Measurements from ENCODE around the gene MCMBP. TPM values are rescaled to one million over a fixed set of nuclear protein-coding genes. Genes with fewer than 3 reads are reported as not detected.
"Not testable (repeated sequence)": the region's sequence is repeated elsewhere in the genome, so short reads cannot be mapped to it uniquely, and the experiment has no call there.

Gene MCMBP
- total and polyA plus RNA-seq, 11 donors, result 8.7 to 39.4 (median 29.7) TPM

DNA sequence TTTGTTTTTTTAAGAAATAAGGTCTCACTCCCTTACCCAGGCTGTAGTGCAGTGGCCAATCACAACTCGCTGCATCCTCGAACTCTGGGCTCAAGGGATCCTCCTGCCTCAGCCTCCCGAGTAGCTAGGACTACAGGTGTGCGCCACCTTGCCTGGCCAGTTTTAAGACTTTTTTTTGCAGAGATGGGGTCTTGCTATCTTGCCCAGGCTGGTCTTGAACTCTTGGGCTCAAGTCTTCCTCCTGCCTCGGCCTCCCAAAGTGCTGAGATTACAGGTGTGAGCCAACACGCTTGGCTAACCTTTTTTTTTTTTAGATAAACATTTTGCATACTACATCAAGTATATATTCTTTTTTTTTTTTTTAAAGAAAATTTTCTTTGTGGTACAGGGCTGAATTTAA is 38.0 kb upstream of the MCMBP start:
- intact Hi-C loops (cut with DNase I), result no loop called here
- TF ChIP-seq, protein P1, sequence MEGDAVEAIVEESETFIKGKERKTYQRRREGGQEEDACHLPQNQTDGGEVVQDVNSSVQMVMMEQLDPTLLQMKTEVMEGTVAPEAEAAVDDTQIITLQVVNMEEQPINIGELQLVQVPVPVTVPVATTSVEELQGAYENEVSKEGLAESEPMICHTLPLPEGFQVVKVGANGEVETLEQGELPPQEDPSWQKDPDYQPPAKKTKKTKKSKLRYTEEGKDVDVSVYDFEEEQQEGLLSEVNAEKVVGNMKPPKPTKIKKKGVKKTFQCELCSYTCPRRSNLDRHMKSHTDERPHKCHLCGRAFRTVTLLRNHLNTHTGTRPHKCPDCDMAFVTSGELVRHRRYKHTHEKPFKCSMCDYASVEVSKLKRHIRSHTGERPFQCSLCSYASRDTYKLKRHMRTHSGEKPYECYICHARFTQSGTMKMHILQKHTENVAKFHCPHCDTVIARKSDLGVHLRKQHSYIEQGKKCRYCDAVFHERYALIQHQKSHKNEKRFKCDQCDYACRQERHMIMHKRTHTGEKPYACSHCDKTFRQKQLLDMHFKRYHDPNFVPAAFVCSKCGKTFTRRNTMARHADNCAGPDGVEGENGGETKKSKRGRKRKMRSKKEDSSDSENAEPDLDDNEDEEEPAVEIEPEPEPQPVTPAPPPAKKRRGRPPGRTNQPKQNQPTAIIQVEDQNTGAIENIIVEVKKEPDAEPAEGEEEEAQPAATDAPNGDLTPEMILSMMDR (IDR thresholded peaks at IDR 0.05), result no peak
- TF ChIP-seq POLR2A (IDR thresholded peaks at IDR 0.05), result no peak
- ATAC-seq (no peak), DNase-seq (no peak)
- Histone ChIP-seq H3K27ac (no peak overlapping the region), H3K4me1 (no peaks in the 10 kb centered on the region), H3K9me3 (no peaks in the 10 kb centered on the region), H3K36me3 (peaks cover 0 to 100% (median 99%) of the 10 kb centered on the region in 9 donors), H3K4me3 (no peak overlapping the region), H3K27me3 (no peaks in the 10 kb centered on the region)
- whole genome bisulfite sequencing, 4 donors, result 96 to 98% (median 97%) methylated on average over 6 of the region's 6 CpGs

DNA sequence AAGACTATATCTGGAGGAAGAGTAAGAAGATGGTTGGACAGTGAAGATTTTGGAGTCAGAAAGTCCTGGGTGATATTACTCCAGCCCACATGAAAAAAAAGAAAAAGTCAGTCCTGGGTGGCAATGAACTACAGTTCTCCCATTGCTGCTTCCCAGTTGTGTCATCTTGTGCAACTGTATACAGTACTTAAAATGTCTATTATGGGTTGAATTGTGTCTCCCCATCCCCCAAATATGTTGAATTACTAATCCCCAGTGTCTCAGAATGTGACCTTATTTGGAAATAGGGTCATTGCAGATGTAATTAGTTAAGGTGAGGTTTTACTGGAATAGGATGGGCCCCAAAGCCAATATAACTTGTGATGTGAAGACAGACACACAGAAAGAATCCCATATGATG is 35.5 kb upstream of the MCMBP start:
- intact Hi-C loops (cut with DNase I), result no loop called here
- no peak overlapping the region for H3K4me3 ChIP-seq
- H3K27ac ChIP-seq, result no peak overlapping the region
- peaks cover 2 to 100% (median 99%) of the 10 kb centered on the region in 9 donors for H3K36me3 ChIP-seq
- TF ChIP-seq, protein P1 (IDR thresholded peaks at IDR 0.05), result no peak
- no peak for TF ChIP-seq POLR2A (IDR thresholded peaks at IDR 0.05)
- DNase-seq (no peak), ATAC-seq (no peak)
- H3K9me3 ChIP-seq, result no peaks in the 10 kb centered on the region
- no peaks in the 10 kb centered on the region for H3K27me3 ChIP-seq
- no peaks in the 10 kb centered on the region for H3K4me1 ChIP-seq

DNA sequence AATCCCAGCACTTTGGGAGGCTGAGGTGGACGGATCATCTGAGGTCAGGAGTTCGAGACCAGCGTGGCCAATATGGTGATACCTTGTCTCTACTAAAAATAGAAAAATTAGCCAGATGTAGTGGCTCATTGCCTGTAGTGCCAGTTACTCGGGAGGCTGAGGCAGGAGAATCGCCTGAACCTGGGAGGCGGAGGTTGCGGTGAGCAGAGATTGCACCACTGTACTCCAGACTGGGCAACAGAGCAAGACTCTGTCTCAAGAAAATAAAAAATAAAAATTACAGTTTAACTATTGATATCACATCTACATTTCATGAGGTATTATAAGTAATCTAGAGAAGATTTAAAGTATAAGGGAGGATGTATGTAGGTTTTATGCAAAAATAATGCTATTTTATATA is 35.1 kb upstream of the MCMBP start:
- peaks cover 3 to 100% (median 99%) of the 10 kb centered on the region in 9 donors for H3K36me3 ChIP-seq
- H3K27ac ChIP-seq; H3K4me1 ChIP-seq; H3K4me3 ChIP-seq; H3K9me3 ChIP-seq; H3K27me3 ChIP-seq; intact Hi-C loops (cut with DNase I); DNase-seq; ATAC-seq: not testable (repeated sequence)
- WGBS, 4 donors, result 95 to 97% (median 96%) methylated on average over 7 of the region's 7 CpGs

DNA sequence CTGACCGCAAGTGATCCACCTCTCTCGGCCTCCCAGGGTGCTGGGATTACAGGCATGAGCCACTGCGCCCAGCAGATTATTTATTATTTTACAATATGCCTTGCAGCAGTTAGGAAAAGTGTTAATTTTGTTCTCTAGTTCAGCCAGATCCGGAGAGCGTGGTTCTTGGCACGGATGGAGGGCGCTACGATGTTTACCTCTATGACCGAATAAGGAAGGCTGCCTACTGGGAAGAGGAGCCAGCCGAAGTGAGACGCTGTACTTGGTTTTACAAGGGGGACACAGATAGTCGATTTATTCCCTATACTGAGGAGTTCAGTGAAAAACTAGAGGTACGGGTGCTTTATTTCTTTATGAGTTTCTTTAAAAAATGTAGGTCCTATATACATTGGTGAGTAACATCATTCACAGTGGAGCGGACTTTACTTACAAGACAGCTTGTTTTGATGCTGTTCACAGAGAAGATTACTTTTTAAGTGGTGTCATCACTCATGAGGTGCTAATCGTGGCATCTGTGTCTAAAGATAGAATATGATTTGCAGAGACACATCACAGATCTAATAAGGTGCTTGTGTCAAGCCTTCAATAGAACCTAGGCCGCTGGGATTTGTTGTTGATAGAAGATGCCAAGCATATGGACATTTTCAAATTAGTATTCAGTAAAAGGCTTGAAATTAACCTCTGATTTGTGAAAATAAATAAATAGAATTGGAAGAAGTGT is 31.5 kb upstream of the MCMBP start:
- Histone ChIP-seq H3K36me3 (peaks cover 3 to 90% (median 83%) of the 10 kb centered on the region in 9 donors), H3K4me1 (peaks cover 0 to 12% (median 0%) of the 10 kb centered on the region in 12 donors), H3K27ac (peak overlapping the region in 1 of 12 donors; percentile 9), H3K9me3 (no peaks in the 10 kb centered on the region), H3K27me3 (no peaks in the 10 kb centered on the region), H3K4me3 (no peak overlapping the region)
- intact Hi-C loops (cut with DNase I), result no loop called here
- TF ChIP-seq POLR2A (IDR thresholded peaks at IDR 0.05), result no peak
- TF ChIP-seq, protein P1 (IDR thresholded peaks at IDR 0.05), result no peak
- ATAC-seq (no peak), DNase-seq (no peak)
- WGBS, 4 donors, result 80 to 87% (median 82%) methylated on average over 16 of the region's 16 CpGs

Measured in heart left ventricle (tissue), 16 donors.